Measurements from ENCODE around the gene TMEM117.

Gene TMEM117

DNA sequence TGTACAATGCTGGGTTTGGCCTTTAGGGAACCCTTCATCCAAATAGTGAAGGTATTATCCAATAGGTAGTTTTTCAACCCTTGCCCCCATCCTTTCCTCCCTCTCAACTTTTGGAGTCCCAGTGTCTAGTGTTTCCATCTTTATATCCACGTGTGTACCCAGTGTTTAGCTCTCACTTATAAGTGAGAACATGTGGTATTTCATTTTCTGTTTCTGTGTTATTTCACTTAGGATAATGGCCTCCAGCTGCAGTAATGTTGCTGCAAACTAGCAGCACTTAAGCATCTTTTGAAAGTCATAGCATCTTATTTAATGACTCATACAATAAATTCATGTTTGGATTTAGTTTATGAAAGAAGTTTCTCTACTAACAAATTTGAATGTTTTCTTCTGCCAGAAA is 597.8 kb downstream of the TMEM117 start:
- no peak overlapping the region for H3K4me3 ChIP-seq (ENCODE audit: low read depth, low read length)

GRCh38 chr12:44436756-44437155 is 600.9 kb downstream of the TMEM117 start:
- no peak overlapping the region for H3K4me3 ChIP-seq (ENCODE audit: low read depth, low read length)

Data from iPS-11a (cell line).